OCI-LY7 (cell line): ENCODE measurements around the gene TFAP2E. TPM values are rescaled to one million over a fixed set of nuclear protein-coding genes. Genes with fewer than 3 reads are reported as not detected.

Source experiments
- BruUV-seq: library from RNA; stranded (reverse); fragments of 400-500 nt; replicated peaks from 2 replicates; lab custom pipeline; 2021; lab: Mats Ljungman, UMichigan
- CTCF ChIA-PET: fragments of 300-600 bp; sonication (Branson Sonifier 250); formaldehyde crosslinking; loops from one replicate; lab custom pipeline; 2022; ENCODE audit warnings: antibody characterized with exemption; ENCODE audit not compliant: unreplicated experiment; lab: Charles Lee
- POLR2A ChIA-PET: fragments of 300-600 bp; sonication (Branson Sonifier 250); formaldehyde crosslinking; loops from one replicate; lab custom pipeline; 2022; ENCODE audit warnings: antibody characterized with exemption; lab: Charles Lee
- DNase-seq: peaks from one replicate; pipeline ENCODE4 v3.0.0-alpha.2; 2015; ENCODE audit warnings: low spot score
- H2AFZ ChIP-seq: fragments of 200-600 bp; sonication (generic), shearing (Covaris generic); 2 replicates; pipeline ENCODE4 v1.6.1; 2014; ENCODE audit warnings: mild to moderate bottlenecking, antibody characterized with exemption, low read length, moderate library complexity
- H3K27ac ChIP-seq: fragments of 200-600 bp; sonication (generic); 2 replicates; pipeline ENCODE4 v1.5.1; 2014; ENCODE audit warnings: mixed run types, low read depth, mild to moderate bottlenecking, moderate library complexity, low read length, inconsistent platforms; ENCODE audit not compliant: poor library complexity, severe bottlenecking
- H3K36me3 ChIP-seq: fragments of 200-600 bp; sonication (generic); 2 replicates; pipeline ENCODE4 v1.6.1; 2014; ENCODE audit warnings: mild to moderate bottlenecking, antibody characterized with exemption, low read length, moderate library complexity, mixed read lengths; ENCODE audit not compliant: insufficient read depth
- H3K4me1 ChIP-seq: fragments of 200-600 bp; sonication (generic); 2 replicates; pipeline ENCODE4 v1.5.1; 2014; ENCODE audit warnings: mild to moderate bottlenecking, low read length; ENCODE audit not compliant: insufficient read depth, poor library complexity, severe bottlenecking
- H3K4me2 ChIP-seq: fragments of 200-600 bp; sonication (generic); 2 replicates; pipeline ENCODE4 v1.6.1; 2014; ENCODE audit warnings: mild to moderate bottlenecking, low read length
- H3K4me3 ChIP-seq: fragments of 200-600 bp; sonication (generic); 2 replicates; pipeline ENCODE4 v1.5.1; 2014; ENCODE audit warnings: mild to moderate bottlenecking, low read depth, low read length; ENCODE audit not compliant: poor library complexity, severe bottlenecking
- H3K79me2 ChIP-seq: fragments of 200-600 bp; sonication (generic); 2 replicates; pipeline ENCODE4 v1.6.1; 2016; ENCODE audit warnings: low read depth, mild to moderate bottlenecking, low read length, moderate library complexity, mixed read lengths; ENCODE audit not compliant: insufficient read depth
- H3K9me2 ChIP-seq: fragments of 200-600 bp; sonication (generic); 2 replicates; pipeline ENCODE4 v1.6.1; 2016; ENCODE audit warnings: mild to moderate bottlenecking, low read length, mixed read lengths; ENCODE audit not compliant: insufficient read depth
- H3K9me3 ChIP-seq: fragments of 200-600 bp; sonication (generic); 2 replicates; pipeline ENCODE4 v1.6.1; 2014; ENCODE audit warnings: mild to moderate bottlenecking, mixed run types, low read length, mixed read lengths
- H4K20me1 ChIP-seq: fragments of 200-600 bp; sonication (generic); 2 replicates; pipeline ENCODE4 v1.6.1; 2014; ENCODE audit warnings: mild to moderate bottlenecking, antibody characterized with exemption, low read length, moderate library complexity, mixed read lengths; ENCODE audit not compliant: insufficient read depth
- CTCF ChIP-seq: fragments of 200-600 bp; sonication (generic); conservative IDR thresholded peaks from 2 replicates; pipeline ENCODE4 v1.5.1; 2014; ENCODE audit warnings: mild to moderate bottlenecking, antibody characterized with exemption, low read length, moderate library complexity, mixed read lengths
- EZH2phosphoT487 ChIP-seq: fragments of 200-600 bp; sonication (generic); IDR thresholded peaks from 2 replicates; pipeline ENCODE4 v1.6.1; 2018; ENCODE audit warnings: low read depth, borderline replicate concordance, mild to moderate bottlenecking, mixed run types, antibody characterized with exemption, low read length, moderate library complexity, mixed read lengths
- intact Hi-C: fragments of 100-400 bp; cut with micrococcal nuclease; formaldehyde crosslinking; loops from one replicate; pipeline ENCODE4 v1.10.0; 2022; ENCODE audit not compliant: unreplicated experiment
- total RNA-seq, 2 experiments: library from RNA; depleted of rRNA in 1 of 2; stranded (reverse); fragments of >200 nt in 1 of 2; shearing (Covaris generic) in 1 of 2; gene quantifications; 2 replicates each; pipeline ENCODE4 v1.2.3, GENCODE V29; 2014 to 2022

Gene TFAP2E
- total RNA-seq, 2 experiments from 2014 or later: 1.1 to 1.2 TPM

- intact Hi-C loops: no loop called here
- Histone ChIP-seq H3K27ac (no peak overlapping the region), H3K4me3 (no peak overlapping the region), H3K4me1 (no peaks in the 10 kb centered on the region), H4K20me1 (no peaks in the 10 kb centered on the region), H3K79me2 (peaks cover 21% of the 10 kb centered on the region; the same call in 1 of the 2 replicates), H3K9me2 (no peaks in the 10 kb centered on the region), H2AFZ (no peak overlapping the region), H3K9me3 (no peaks in the 10 kb centered on the region), H3K4me2 (no peak overlapping the region), H3K36me3 (peaks cover 97% of the 10 kb centered on the region)
- no peak for DNase-seq
- POLR2A ChIA-PET: no interaction called here
- TF ChIP-seq EZH2phosphoT487: no peak
- no peak for TF ChIP-seq CTCF
- CTCF ChIA-PET: no interaction called here
- no TSS peak for BruUV-seq
These were observed 42.3 kb downstream of the TFAP2E start for GRCh38 chr1:35615440-35615839.

- H3K9me3 ChIP-seq: no peaks in the 10 kb centered on the region
- ChIA-PET POLR2A (no interaction called here), CTCF (interaction anchor here (1.1 kb wide), 1 partner anchor 51 kb away, joined by 3 read pairs; no protein-coding TSS in a partner anchor)
- intact Hi-C loops: no loop called here
- H3K4me2 ChIP-seq: no peak overlapping the region
- H3K36me3 ChIP-seq: peaks cover 88% of the 10 kb centered on the region
- no peaks in the 10 kb centered on the region for H3K9me2 ChIP-seq
- TF ChIP-seq EZH2phosphoT487: no peak
- no peak for TF ChIP-seq CTCF
- H3K4me1 ChIP-seq: no peaks in the 10 kb centered on the region
- H4K20me1 ChIP-seq: no peaks in the 10 kb centered on the region
- no peak for DNase-seq
- peaks cover 22% of the 10 kb centered on the region; the same call in 1 of the 2 replicates for H3K79me2 ChIP-seq
- H3K27ac ChIP-seq: no peak overlapping the region
- H2AFZ ChIP-seq: no peak overlapping the region
- no TSS peak for BruUV-seq
- no peak overlapping the region for H3K4me3 ChIP-seq
These were observed 46.4 kb downstream of the TFAP2E start for GRCh38 chr1:35619237-35620121.
